H9 (cell line): Measurements from ENCODE around the gene PFN2. TPM values are rescaled to one million over a fixed set of nuclear protein-coding genes. Genes with fewer than 3 reads are reported as not detected.

ENCODE experiments used
- DNase-seq: peaks from one replicate; pipeline ENCODE4 v3.0.0-alpha.2; 2017
- H2AFZ ChIP-seq: one replicate; pipeline ENCODE4 v1.6.1; 2013; ENCODE audit warnings: mild to moderate bottlenecking, low read length, control low read depth, moderate library complexity
- H2AK5ac ChIP-seq: 2 replicates; pipeline ENCODE4 v1.6.1; 2013; ENCODE audit warnings: low read length, control low read depth, mixed read lengths; ENCODE audit not compliant: insufficient read length
- H2BK120ac ChIP-seq: one replicate; pipeline ENCODE4 v1.6.1; 2013; ENCODE audit warnings: low read depth, mild to moderate bottlenecking, low read length, control low read depth, inconsistent platforms; ENCODE audit not compliant: poor library complexity, severe bottlenecking
- H2BK12ac ChIP-seq: 2 replicates; pipeline ENCODE4 v1.6.1; 2013; ENCODE audit warnings: low read length, control low read depth, mixed read lengths, low read depth; ENCODE audit not compliant: insufficient read length
- H2BK15ac ChIP-seq: 2 replicates; pipeline ENCODE4 v1.6.1; 2013; ENCODE audit warnings: low read depth, low read length, control low read depth
- H2BK20ac ChIP-seq: one replicate; pipeline ENCODE4 v1.6.1; 2013; ENCODE audit warnings: low read depth, mild to moderate bottlenecking, low read length, control low read depth, inconsistent platforms; ENCODE audit not compliant: poor library complexity, severe bottlenecking
- H2BK5ac ChIP-seq: 2 replicates; pipeline ENCODE4 v1.6.1; 2013; ENCODE audit warnings: low read length, control low read depth, mixed read lengths; ENCODE audit not compliant: insufficient read length
- H3K14ac ChIP-seq: 2 replicates; pipeline ENCODE4 v1.6.1; 2013; ENCODE audit warnings: low read length, control low read depth; ENCODE audit not compliant: insufficient read depth
- H3K18ac ChIP-seq: 2 replicates; pipeline ENCODE4 v1.6.1; 2013; ENCODE audit warnings: low read depth, mild to moderate bottlenecking, mixed read lengths, low read length, control low read depth; ENCODE audit not compliant: insufficient read length
- H3K23ac ChIP-seq: 2 replicates; pipeline ENCODE4 v1.6.1; 2013; ENCODE audit warnings: low read length, control low read depth, mixed read lengths, low read depth; ENCODE audit not compliant: insufficient read length
- H3K23me2 ChIP-seq: 2 replicates; pipeline ENCODE4 v1.6.1; 2013; ENCODE audit warnings: low read depth, mild to moderate bottlenecking, mixed read lengths, low read length, control low read depth; ENCODE audit not compliant: insufficient read length, poor library complexity, severe bottlenecking
- H3K27ac ChIP-seq: 2 replicates; pipeline ENCODE4 v1.5.1; 2013; ENCODE audit warnings: low read length, control low read depth, mixed read lengths, low read depth; ENCODE audit not compliant: insufficient read length
- H3K27me3 ChIP-seq: 2 replicates; pipeline ENCODE4 v1.6.1; 2013; ENCODE audit warnings: low read length, control low read depth, inconsistent platforms; ENCODE audit not compliant: insufficient read depth
- H3K4ac ChIP-seq: 2 replicates; pipeline ENCODE4 v1.6.1; 2013; ENCODE audit warnings: low read depth, mild to moderate bottlenecking, control low read depth, inconsistent platforms, low read length, moderate library complexity
- H3K4me1 ChIP-seq: 2 replicates; pipeline ENCODE4 v1.6.1; 2013; ENCODE audit warnings: low read length, control low read depth, inconsistent platforms; ENCODE audit not compliant: insufficient read depth
- H3K4me2 ChIP-seq: 2 replicates; pipeline ENCODE4 v1.6.1; 2013; ENCODE audit warnings: low read length, control low read depth, mixed read lengths; ENCODE audit not compliant: insufficient read length, insufficient read depth
- H3K56ac ChIP-seq: 2 replicates; pipeline ENCODE4 v1.6.1; 2013; ENCODE audit warnings: low read depth, mild to moderate bottlenecking, mixed read lengths, low read length, control low read depth; ENCODE audit not compliant: insufficient read length
- H3K79me1 ChIP-seq: 2 replicates; pipeline ENCODE4 v1.6.1; 2013; ENCODE audit warnings: low read depth, mild to moderate bottlenecking, moderate library complexity, low read length, control low read depth, inconsistent platforms; ENCODE audit not compliant: insufficient read depth, poor library complexity, severe bottlenecking
- H3K79me2 ChIP-seq: 2 replicates; pipeline ENCODE4 v1.6.1; 2013; ENCODE audit warnings: low read length, control low read depth, inconsistent platforms; ENCODE audit not compliant: insufficient read depth
- H3K9ac ChIP-seq: 2 replicates; pipeline ENCODE4 v1.6.1; 2013; ENCODE audit warnings: low read length, control low read depth, mixed read lengths; ENCODE audit not compliant: insufficient read length; ENCODE audit errors: extremely low read depth
- H3K9me3 ChIP-seq: one replicate; pipeline ENCODE4 v1.6.1; 2013; ENCODE audit warnings: low read depth, low read length, inconsistent platforms; ENCODE audit not compliant: control insufficient read depth
- H3T11ph ChIP-seq: one replicate; pipeline ENCODE4 v1.6.1; 2013; ENCODE audit warnings: mild to moderate bottlenecking, low read length, control low read depth, inconsistent platforms
- H4K20me1 ChIP-seq: one replicate; pipeline ENCODE4 v1.6.1; 2013; ENCODE audit not compliant: control insufficient read depth, insufficient read length, insufficient read depth
- H4K5ac ChIP-seq: 2 replicates; pipeline ENCODE4 v1.6.1; 2013; ENCODE audit warnings: low read depth, mild to moderate bottlenecking, mixed read lengths, low read length, control low read depth; ENCODE audit not compliant: insufficient read length
- H4K8ac ChIP-seq: replicated peaks from 2 replicates; pipeline ENCODE4 v1.6.1; 2013; ENCODE audit warnings: low read length, control low read depth, mixed read lengths, low read depth; ENCODE audit not compliant: insufficient read length
- H4K91ac ChIP-seq: 2 replicates; pipeline ENCODE4 v1.6.1; 2013; ENCODE audit warnings: low read depth, mild to moderate bottlenecking, moderate library complexity, mixed read lengths, low read length, control low read depth; ENCODE audit not compliant: insufficient read length
- H3K27ac Mint-ChIP-seq, 3 experiments: 2 replicates in 2 of 3; 3 replicates in 1 of 3; pipeline ENCODE4 v1.8.0; 2020 to 2021; ENCODE audit warnings: mixed read lengths in 3 of 3, mild to moderate bottlenecking in 1 of 3, moderate library complexity in 1 of 3
- H3K27me3 Mint-ChIP-seq: 2 replicates; pipeline ENCODE4 v1.8.0; 2021; ENCODE audit warnings: low read depth, mild to moderate bottlenecking, moderate library complexity, mixed read lengths
- H3K36me3 Mint-ChIP-seq, 3 experiments: 2 replicates in 2 of 3; 3 replicates in 1 of 3; pipeline ENCODE4 v1.8.0; 2020 to 2021; ENCODE audit warnings: low read depth in 3 of 3, mixed read lengths in 3 of 3; ENCODE audit not compliant: insufficient read depth in 1 of 3
- H3K4me1 Mint-ChIP-seq, 2 experiments: 2 replicates each; pipeline ENCODE4 v1.8.0; 2020; ENCODE audit warnings: mixed read lengths in 2 of 2
- H3K4me3 Mint-ChIP-seq, 2 experiments: 2 replicates in 1 of 2; 3 replicates in 1 of 2; pipeline ENCODE4 v1.8.0; 2020 to 2021; ENCODE audit warnings: mild to moderate bottlenecking in 2 of 2, mixed read lengths in 2 of 2, moderate library complexity in 1 of 2
- H3K9me3 Mint-ChIP-seq, 2 experiments: 2 replicates in 1 of 2; 3 replicates in 1 of 2; pipeline ENCODE4 v1.8.0; 2020; ENCODE audit warnings: mild to moderate bottlenecking in 2 of 2, mixed read lengths in 2 of 2, moderate library complexity in 1 of 2
- WGBS: extraction: QIAGEN DNeasy Blood & Tissue Kit; methylation state at CpG from one replicate; pipeline ENCODE4 v1.1.7; 2013; ENCODE audit warnings: missing lambda C conversion rate, low lambda C conversion rate, mixed read lengths; ENCODE audit not compliant: insufficient read length; ENCODE audit errors: extremely low coverage; 5-methylcytosine and 5-hydroxymethylcytosine counted together
- total RNA-seq: library from RNA; stranded (reverse); gene quantifications from 2 replicates; pipeline ENCODE4 v1.2.1, GENCODE V29; 2021
- TF ChIP-seq, protein P1 (sequence below): fragments of 200-600 bp; sonication (generic); conservative IDR thresholded peaks from 3 replicates; pipeline ENCODE4 v1.8.0; 2021; ENCODE audit warnings: antibody characterized with exemption, mild to moderate bottlenecking

PFN2 gene
- total RNA-seq, 1 experiment from 2014 or later: 174 TPM

DNA sequence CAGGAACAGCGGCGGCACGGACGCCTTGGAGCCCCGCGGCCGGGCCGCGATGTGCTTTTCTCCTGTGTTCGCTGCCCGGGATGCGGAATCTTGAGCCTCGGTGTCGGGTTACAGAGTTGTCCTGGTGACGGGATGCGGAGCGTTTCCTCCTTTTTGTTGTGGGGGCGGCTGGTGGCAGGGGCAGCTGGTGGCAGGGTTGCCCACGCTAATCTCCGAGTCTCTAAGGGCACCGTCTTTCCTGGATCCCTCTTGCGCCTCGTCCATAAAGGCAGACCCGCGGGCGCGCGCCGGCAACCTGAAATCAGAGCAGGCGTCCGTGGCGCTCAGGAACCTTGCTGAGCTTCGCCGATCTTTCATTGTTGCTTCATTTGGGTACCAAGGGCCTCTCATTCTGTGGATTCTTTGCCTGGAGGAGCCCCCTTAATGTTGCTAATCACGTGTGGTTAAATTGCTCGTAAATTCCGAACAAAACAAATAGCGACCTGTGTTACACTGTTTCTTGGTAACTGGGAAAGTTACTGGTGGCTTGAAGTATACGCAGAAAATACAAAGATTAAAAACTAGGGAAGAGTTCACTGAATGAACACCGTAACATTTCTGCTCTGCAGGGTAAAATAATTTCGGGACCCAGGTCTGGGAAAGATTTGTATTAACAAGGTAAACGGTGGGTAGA, 844 bp upstream of the PFN2 start:
- H2BK12ac ChIP-seq: no peak overlapping the region
- H3K4ac ChIP-seq: peak overlapping the region; percentile 2; the same call in 1 of the 2 replicates
- H3K56ac ChIP-seq: no peak overlapping the region
- no peaks in the 10 kb centered on the region for H3K27me3 Mint-ChIP-seq
- peak overlapping the region; percentile 72 for H3K9ac ChIP-seq
- H2BK15ac ChIP-seq: no peak overlapping the region
- no peaks in the 10 kb centered on the region for H3K79me1 ChIP-seq
- H3K23ac ChIP-seq: no peak overlapping the region
- peak overlapping the region; percentile 71 for H3K4me2 ChIP-seq
- H3K36me3 Mint-ChIP-seq: peaks cover 11 to 19% (median 13%) of the 10 kb centered on the region in 3 experiments
- H2BK5ac ChIP-seq: no peak overlapping the region
- H3K9me3 ChIP-seq: no peaks in the 10 kb centered on the region
- H3K4me1 Mint-ChIP-seq: peaks cover 37 to 44% of the 10 kb centered on the region in 2 experiments
- DNase-seq: peak; percentile 86
- no CpG with 5 or more reads among the region's 42 CpGs for WGBS
- peak overlapping the region; percentile 22 for H3K27ac ChIP-seq
- H3K9me3 Mint-ChIP-seq: no peaks in the 10 kb centered on the region; a peak in 1 of 5 replicates
- no peak overlapping the region for H2BK20ac ChIP-seq
- TF ChIP-seq, protein P1, sequence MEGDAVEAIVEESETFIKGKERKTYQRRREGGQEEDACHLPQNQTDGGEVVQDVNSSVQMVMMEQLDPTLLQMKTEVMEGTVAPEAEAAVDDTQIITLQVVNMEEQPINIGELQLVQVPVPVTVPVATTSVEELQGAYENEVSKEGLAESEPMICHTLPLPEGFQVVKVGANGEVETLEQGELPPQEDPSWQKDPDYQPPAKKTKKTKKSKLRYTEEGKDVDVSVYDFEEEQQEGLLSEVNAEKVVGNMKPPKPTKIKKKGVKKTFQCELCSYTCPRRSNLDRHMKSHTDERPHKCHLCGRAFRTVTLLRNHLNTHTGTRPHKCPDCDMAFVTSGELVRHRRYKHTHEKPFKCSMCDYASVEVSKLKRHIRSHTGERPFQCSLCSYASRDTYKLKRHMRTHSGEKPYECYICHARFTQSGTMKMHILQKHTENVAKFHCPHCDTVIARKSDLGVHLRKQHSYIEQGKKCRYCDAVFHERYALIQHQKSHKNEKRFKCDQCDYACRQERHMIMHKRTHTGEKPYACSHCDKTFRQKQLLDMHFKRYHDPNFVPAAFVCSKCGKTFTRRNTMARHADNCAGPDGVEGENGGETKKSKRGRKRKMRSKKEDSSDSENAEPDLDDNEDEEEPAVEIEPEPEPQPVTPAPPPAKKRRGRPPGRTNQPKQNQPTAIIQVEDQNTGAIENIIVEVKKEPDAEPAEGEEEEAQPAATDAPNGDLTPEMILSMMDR: no peak
- no peak overlapping the region for H2AFZ ChIP-seq
- H3K79me2 ChIP-seq: peaks cover 17% of the 10 kb centered on the region; the same call in 1 of the 2 replicates
- peaks cover 2% of the 10 kb centered on the region; the same call in 1 of the 2 replicates for H3K4me1 ChIP-seq
- no peak overlapping the region for H4K8ac ChIP-seq
- H3K18ac ChIP-seq: peak overlapping the region; percentile 90
- H3K27ac Mint-ChIP-seq: peak overlapping the region; percentile 96 to 99 (median 98)
- H2BK120ac ChIP-seq: no peak overlapping the region
- peaks cover 19% of the 10 kb centered on the region for H3K23me2 ChIP-seq
- H3K27me3 ChIP-seq: no peaks in the 10 kb centered on the region
- H3K14ac ChIP-seq: peak overlapping the region; percentile 96
- peak overlapping the region; percentile 94 to 96 for H3K4me3 Mint-ChIP-seq
- no peak overlapping the region for H4K5ac ChIP-seq
- no peak overlapping the region for H2AK5ac ChIP-seq
- H4K20me1 ChIP-seq: no peaks in the 10 kb centered on the region
- H3T11ph ChIP-seq: no peak overlapping the region
- H4K91ac ChIP-seq: no peak overlapping the region
